RPMI7951 (cell line): Measurements from ENCODE around the gene CBLL2. TPM values are rescaled to one million over a fixed set of nuclear protein-coding genes. Genes with fewer than 3 reads are reported as not detected.
"Not testable (repeated sequence)": the region's sequence is repeated elsewhere in the genome, so short reads cannot be mapped to it uniquely, and the experiment has no call there.

Source experiments
- DNase-seq: peaks from one replicate; pipeline ENCODE4 v3.0.0-alpha.2; 2012; ENCODE audit warnings: low read depth
- total RNA-seq: library from RNA; depleted of rRNA; stranded (reverse); fragments of >200 nt; shearing (Covaris generic); gene quantifications from 2 replicates; pipeline ENCODE4 v1.2.3, GENCODE V29; 2014; rRNA removed

The CBLL2 gene, protein sequence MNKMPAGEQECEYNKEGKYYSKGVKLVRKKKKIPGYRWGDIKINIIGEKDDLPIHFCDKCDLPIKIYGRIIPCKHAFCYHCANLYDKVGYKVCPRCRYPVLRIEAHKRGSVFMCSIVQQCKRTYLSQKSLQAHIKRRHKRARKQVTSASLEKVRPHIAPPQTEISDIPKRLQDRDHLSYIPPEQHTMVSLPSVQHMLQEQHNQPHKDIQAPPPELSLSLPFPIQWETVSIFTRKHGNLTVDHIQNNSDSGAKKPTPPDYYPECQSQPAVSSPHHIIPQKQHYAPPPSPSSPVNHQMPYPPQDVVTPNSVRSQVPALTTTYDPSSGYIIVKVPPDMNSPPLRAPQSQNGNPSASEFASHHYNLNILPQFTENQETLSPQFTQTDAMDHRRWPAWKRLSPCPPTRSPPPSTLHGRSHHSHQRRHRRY
- total RNA-seq, result not detected in 2 replicates

DNA sequence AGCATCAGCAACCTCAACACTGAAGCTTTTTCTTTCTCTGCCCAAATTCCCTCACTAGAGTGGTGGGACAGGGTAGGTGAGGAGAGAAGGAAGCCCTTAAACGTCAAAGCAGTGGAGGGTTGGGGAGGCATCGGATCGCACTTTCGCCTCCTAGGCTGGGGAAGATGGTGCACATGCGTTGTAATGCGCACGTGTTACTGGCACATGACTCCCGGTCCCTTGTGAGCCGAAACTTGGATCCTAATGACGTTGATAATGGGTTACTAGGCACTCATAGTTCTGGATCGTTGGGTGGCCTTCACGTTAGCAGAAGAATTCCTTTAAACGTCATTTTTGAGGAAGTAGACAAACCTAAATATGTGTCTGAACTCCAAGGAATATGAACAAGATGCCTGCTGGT lies at the start of gene CBLL2:
CBLL2 (plus strand) TSS at position 301 of the 400 bp plus-strand sequence; CDS start at position 380, 79 bp downstream.
- no peak for DNase-seq

DNA sequence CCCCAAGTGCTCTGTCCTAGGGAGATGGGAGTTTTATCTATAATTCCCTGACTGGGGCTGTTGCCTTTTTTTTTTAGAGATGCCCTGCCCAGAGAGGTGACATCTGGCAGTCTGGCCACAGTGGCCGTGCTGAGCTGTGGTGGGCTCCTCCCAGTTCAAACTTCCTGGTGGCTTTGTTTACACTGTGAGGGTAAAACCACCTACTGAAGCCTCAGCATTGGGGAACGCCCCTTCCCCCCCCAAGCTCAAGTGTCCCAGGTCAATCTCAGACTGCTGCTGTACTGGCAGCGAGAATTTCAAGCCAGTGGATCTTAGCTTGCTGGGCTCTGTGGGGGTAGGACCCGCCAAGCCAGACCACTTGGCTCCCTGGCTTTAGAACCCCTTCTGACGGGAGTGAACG lies 38.3 kb upstream of the CBLL2 start:
- DNase-seq, result no peak

DNA sequence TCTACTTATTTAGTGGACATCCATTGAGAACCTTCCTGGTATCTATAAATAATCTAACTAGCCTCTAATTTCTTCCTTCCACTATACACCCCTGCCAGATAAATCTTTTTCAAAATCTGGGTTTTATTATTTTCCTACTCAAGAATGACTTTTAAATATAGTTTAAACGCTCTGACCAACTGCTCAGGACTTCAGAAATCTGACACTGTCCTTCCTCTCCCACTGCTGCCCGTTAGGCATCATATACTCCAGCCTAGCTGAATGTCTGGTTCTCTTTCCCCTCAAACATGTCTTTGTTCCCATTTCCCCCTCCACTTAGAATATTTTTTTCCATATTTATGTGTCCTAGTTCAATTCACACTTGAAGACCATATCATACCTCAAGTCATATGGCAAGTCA lies 35.2 kb upstream of the CBLL2 start:
- no peak for DNase-seq

DNA sequence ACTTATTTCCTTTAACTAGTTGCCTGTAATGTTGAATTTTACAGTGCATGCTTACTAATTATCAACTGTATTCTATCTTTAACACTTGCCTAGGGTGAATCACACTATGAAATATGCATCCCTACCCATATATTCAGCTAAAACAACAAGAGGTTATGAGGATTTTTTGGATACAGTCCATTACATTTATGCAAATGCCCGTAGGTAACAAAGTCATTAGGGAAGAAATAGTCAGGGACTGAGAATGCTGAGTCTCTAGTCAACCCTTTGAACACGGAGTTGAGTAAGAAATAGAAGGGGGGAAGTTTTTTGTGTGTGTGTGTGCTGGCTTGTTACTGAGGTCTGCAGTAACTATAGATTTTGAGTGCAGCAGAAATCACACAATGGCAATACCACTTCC lies 26.1 kb upstream of the CBLL2 start:
- peak; percentile 41 for DNase-seq

DNA sequence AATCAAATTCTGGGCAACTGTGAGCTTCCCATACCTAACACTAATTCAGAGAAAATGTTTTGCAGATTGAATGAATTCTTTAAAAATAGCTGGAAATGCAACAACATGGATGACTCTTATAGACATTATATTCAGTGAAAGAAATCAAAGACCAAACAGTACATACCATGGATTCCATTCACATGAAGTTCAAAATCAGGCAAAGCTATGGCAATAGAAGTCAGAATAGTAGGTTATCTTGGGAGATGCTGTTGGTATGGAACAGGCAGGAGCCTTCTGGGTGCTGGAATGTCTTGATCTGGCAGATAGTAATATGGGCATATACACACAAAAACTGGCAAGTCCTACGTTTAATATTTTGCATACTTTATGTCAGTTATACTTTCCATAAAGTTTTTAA lies 25.5 kb upstream of the CBLL2 start:
- DNase-seq, result no peak

DNA sequence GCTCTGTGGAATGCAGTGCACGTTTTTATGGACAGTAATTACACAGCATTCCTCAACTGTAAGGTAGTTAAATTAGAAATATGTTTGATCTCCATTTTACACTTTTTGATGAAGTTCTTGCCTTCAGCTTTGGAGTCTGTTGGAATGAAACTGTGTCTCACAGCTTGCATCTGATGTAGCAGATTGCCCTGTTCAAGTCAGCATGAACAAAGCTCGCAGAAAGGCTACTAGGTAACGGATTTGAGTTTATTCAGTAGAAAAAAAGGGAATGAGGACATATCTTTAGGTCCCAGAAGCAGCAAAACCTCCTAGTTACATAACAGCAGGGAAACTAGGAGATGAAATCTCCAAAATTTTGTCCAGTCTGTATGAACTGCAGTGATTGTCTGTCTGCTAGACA lies 24.3 kb upstream of the CBLL2 start:
- DNase-seq, result no peak

DNA sequence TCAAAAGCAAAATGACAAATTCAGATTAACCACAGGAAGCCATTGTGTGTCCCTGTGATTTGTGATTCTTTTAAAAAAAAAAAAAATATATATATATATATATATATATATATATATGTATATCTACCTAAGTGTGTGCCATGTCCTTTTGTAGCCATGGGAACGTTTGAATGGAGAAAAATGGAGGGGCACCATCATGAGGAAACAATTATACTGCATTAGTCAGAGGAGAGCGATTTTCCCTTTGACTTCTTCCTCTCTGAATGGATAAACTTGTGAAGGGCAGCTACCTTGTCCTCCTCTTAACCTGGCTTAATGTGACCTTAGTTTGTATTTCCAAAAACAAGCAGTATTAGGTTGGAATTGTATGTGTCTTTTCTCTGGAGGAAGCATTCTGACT lies 23.3 kb upstream of the CBLL2 start:
- peak; percentile 0 for DNase-seq

DNA sequence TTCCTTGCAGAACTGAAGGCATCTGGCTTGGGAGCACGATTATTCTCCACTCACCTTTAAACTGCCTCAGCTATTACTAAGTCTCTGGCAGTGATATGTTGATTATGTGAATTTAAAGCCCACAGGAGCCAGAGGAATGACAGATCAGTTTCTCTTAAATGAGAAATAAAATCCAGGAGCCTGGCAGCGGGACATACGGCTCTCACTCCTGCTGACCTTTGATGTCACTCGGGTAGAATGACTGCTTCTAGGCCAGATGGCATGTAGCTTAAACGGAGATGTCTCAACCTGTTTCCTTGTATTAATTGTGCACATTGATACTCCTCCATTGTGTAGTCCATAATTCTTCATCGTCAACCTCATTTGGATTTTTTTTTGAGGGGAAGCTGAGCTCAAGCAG lies 4.0 kb upstream of the CBLL2 start:
- DNase-seq, result no peak

DNA sequence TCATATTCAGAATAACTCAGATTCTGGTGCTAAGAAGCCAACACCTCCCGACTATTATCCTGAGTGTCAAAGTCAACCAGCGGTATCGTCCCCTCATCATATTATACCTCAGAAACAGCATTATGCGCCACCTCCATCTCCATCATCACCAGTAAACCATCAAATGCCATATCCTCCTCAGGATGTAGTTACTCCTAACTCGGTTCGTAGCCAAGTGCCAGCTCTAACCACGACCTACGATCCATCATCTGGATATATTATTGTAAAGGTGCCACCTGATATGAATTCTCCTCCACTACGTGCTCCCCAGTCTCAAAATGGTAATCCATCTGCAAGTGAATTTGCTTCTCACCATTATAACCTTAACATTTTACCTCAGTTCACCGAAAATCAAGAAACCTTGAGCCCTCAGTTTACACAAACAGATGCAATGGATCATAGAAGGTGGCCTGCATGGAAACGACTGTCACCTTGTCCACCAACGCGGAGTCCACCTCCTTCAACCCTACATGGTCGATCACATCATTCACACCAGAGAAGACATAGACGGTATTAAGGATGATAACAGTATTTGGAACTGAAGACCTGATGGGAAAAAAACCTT lies 1.1 kb downstream of the CBLL2 start:
- no peak for DNase-seq

DNA sequence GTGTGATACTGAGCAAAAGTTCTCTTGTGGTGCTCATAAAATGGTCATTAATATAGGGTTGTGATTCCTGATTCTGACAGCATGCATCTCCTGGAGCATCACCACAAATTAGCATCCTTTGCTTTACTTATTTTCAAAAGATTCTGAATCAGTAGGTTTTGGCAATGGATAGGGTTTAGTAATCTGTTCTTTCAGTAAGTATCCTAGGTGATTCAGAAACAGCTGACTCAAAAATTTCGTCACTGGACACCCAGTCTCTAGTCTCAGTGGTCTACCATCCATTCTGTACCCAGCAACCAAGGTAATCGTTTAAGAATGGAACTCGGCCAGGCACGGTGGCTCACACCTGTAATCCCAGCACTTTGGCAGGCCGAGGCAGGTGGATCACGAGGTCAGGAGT lies 4.1 kb downstream of the CBLL2 start:
- DNase-seq, result no peak

DNA sequence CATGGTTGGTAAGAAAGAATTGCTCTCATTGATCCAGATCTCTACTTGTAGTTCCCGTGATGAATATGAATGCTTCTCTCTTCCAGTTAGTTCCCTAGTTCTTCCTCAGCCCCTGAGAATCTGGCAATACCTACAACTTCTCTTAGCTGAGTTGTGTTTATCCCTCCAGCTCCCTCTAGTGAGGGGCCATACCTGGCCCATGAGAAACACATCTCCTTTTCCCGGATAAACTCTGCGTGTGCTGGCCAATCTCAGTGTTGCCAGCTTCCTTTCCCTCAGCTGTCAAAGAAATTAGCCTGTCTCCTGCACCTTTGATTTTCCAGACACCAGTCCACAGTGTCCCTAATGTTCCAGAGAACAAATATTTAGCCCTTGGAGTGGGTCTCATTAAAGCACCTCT lies 5.7 kb downstream of the CBLL2 start:
- no peak for DNase-seq

DNA sequence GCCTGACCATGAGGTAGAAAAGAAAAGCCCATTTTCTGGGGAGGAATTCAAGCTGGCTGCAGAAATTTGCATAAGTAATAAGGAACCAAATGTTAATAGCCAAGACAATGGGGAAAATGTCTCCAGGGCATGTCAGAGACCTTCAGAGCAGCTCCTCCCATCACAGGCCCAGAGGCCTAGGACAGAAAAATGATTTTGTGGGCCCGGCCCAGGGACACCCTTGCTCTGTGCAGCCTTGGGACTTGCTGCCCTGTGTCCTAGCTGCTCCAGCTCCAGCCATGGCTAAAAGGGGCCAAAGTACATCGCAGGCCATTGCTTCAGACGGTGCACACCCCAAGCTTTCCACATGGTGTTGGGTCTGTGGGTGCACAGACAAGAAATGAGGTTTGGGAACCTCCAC lies 16.5 kb downstream of the CBLL2 start:
- not testable (repeated sequence) for DNase-seq

DNA sequence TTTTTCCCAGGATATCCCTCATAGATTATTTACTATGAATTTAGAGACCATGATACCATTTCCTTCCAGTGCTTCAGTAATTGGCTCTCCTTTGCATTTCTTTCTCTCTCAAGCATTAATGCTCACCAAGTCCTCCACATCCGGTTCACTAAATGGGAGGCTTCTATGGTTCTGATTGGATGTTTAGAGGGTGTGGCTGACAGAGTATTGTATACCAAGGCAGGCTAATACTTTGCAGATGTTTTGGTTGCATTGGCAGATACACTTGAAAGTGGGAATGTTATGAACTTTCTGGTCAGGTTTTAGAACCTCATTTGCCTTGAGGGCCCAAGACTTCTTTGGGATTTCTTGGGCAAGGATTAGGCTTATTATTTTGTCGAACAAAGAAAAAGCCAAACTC lies 24.2 kb downstream of the CBLL2 start:
- peak; percentile 75 for DNase-seq

DNA sequence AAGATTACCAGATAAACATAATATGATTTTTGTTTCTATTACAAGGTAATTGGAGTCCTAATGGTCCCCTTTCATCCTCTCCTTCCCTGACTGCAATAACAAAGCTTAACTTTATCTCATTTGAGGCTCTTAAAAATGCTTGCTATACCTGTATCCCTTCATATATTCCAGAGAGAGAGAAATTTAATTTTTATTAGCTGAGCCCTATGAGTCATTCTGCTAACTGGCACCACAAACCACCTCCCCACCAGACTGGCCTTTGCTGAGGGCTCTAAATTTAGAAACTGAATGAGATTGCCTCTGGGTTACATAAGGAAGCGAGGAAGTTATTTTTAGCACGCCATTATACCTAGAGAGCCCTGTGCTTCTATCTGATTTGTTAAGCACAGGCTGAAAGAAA lies 27.4 kb downstream of the CBLL2 start:
- peak; percentile 73 for DNase-seq

DNA sequence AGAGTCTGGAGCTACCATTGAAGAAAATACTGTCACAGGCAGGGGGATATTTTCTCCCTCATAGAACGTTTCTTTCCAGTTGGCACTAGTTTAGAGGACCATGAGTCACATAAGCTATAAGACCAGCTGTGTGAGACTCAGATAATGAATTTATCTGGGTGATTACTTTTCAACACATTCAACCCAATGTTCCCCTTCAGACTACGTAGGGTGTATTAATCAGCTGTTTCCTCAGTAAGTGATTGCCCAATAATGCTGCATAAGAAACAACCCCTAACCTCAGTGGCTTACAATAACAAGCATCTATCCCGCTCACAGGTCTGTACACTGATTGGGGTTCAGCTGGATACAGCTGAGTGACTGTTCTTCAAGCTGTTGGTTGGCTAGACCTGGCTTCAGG lies 38.1 kb downstream of the CBLL2 start:
- DNase-seq, result no peak

DNA sequence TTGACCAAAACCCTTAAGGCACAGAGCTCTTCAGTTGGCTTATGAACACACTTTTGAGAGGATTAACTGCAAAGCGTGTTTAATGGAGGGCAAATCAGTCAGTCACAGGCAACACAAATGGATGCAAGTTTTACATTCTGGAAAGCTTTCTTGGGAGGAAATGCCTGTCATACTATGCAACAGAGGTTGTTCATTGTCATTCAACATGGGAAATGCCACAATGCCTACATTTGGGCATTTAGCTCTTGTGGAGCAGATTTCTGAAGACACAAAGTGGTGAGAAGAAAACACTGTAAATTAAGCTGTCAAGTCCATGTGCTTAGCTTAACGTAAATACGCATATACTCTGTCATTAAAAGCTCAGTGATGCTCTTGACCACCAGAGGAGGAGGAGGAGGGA lies 41.1 kb downstream of the CBLL2 start:
- DNase-seq, result peak; percentile 9

DNA sequence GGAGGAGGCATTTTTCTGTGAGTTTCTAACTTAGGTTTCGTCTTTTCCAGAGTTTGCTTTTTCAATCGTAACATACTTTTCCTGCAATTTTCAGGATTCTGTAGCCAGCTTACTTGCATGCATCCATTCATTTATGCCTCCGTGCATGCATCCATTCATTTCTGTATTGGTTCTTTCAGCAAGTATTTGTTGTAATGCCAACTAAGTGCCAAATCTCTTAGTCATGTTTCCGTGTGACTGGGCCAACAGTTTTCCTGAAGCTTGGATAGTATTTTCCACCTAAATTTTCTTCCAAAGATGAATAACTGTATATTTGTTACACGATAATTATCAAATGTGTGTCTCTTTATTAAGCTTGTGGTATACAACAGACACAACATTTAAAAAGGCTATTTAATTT lies 41.5 kb downstream of the CBLL2 start:
- DNase-seq, result peak; percentile 47

DNA sequence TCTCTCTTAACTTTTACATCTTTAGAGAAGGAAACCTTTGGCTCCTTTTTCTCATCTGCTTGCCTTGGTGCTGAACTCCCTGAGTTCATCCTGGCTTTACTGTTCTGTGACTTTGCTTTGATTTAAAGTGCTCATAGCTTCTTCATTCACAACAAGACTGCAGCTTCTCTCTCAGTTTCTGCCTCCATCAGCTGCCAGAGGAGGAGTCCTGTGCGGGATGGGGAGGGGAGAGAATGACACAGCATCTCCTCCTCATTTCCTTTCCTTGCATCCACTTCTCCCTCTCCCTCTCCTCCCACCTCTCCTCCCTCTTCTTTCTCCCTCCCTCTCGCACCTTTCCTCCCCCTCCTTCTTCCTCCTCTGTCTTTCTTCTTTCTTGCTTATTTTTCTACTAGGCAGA lies 42.0 kb downstream of the CBLL2 start:
- DNase-seq, result peak; percentile 44

DNA sequence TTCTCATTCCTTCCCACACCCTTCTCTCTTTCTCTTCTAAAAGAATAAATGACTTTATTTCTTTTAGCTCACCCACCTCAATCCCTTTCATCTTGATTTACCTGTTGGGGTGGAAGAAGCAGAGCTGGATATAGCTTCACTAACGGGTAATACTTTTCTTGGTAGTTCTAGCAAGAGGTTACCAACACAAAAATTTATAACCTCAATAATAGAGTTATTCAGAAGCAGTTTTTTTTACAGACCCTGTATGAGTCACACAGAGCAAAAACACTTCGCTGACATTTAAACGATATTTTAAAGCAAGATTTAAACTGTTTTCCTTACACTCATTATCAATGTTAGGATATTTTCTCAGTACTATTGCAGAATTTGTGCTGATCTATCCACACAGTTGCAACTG lies 42.4 kb downstream of the CBLL2 start:
- no peak for DNase-seq

DNA sequence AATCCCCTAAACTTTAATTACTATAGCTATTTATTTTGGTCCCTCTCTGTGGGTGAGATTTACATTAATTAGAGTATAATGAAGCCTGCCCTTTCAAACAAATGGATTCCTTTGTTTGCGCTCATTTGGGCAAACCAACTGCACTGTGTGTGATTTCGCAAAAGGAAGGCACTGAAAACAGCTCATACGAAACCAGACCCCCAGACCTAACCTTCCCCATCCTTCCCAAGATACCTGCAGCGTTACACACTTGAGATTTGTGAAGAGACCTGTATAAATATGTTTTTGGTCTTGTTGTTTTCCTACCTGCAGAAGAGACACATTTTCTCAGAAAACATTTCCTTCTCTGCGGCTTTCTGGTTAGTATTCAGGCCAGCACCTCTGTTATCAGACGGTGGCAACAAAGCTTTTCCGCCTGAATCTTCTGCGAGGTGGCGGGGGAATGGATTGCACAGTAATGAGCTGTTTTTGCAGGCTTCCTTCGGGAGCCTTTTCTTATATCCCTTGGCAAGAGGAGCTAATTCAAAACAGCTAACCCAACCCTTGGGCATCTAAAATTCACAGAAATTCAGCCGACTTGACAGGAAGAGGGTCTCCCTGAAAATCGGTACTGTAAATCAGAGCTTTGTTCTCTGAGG lies 47.6 kb downstream of the CBLL2 start:
- DNase-seq, result no peak

DNA sequence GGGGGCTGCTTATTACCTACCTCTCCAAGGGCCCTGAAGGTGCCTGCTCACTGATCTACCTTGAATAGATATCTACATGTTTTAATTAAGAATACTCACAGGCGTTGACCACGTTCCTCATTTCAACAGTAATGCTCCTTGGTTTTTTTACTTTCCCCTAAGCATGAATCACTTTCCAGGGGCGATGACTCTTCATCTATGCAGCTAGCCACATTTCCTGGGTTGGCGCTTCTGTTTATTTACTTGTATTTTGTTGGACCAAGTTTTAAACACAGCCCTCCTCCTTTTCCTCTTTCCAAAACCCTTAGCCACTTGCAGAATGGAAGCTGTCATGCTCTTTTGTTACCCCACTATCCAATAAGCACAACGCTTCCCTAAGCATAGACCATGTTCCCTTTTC lies 50.8 kb downstream of the CBLL2 start:
- peak; percentile 54 for DNase-seq
